ENCODE measurements around the gene PHPT1. TPM values are rescaled to one million over a fixed set of nuclear protein-coding genes. Genes with fewer than 3 reads are reported as not detected.

PHPT1 gene
- total and polyA plus RNA-seq, 2 of the 8 experiments (the other 6 are each of a cell fraction or from before 2014, with no cell fraction given), result 109 to 226 TPM

- no peak for TF ChIP-seq CHD7 (IDR thresholded peaks at IDR 0.05; ENCODE audit: insufficient replicate concordance, low read length)
- TF ChIP-seq JUN (IDR thresholded peaks at IDR 0.05; ENCODE audit: low read depth, low read length), result no peak
- TF ChIP-seq PHF8 (conservative IDR thresholded peaks at IDR 0.05; ENCODE audit: low read depth, low read length), result peak; percentile 85
- peak; percentile 19; the same call in 1 of the 2 replicates for TF ChIP-seq GABPA (IDR thresholded peaks at IDR 0.05; ENCODE audit: borderline replicate concordance, insufficient read depth, low read length)
- no peak for TF ChIP-seq EGR1 (IDR thresholded peaks at IDR 0.05; ENCODE audit: borderline replicate concordance, low read depth, low read length)
- 0 out of 4 replicates have a peak, but pooled peaks of 1 of the 2 experiments have one; percentile 51 for TF ChIP-seq HDAC2 (IDR thresholded peaks at IDR 0.05; ENCODE audit: borderline replicate concordance in 1 of 2, low read depth in 2 of 2, low read length in 2 of 2)
- TF ChIP-seq ATF3 (IDR thresholded peaks at IDR 0.05; ENCODE audit: insufficient read depth, low read depth, low read length), result no peak
- TF ChIP-seq BACH1 (IDR thresholded peaks at IDR 0.05; ENCODE audit: low read length), result no peak
- TF ChIP-seq POU5F1 (IDR thresholded peaks at IDR 0.05; ENCODE audit: low read depth, low read length), result no peak
Measured at GRCh38 chr9:136885950-136886578, 36.9 kb downstream of the PHPT1 start, which contains the start of gene TRAF2 (continued).
